ENCODE data around the gene ADPRH.

ADPRH gene

DNA sequence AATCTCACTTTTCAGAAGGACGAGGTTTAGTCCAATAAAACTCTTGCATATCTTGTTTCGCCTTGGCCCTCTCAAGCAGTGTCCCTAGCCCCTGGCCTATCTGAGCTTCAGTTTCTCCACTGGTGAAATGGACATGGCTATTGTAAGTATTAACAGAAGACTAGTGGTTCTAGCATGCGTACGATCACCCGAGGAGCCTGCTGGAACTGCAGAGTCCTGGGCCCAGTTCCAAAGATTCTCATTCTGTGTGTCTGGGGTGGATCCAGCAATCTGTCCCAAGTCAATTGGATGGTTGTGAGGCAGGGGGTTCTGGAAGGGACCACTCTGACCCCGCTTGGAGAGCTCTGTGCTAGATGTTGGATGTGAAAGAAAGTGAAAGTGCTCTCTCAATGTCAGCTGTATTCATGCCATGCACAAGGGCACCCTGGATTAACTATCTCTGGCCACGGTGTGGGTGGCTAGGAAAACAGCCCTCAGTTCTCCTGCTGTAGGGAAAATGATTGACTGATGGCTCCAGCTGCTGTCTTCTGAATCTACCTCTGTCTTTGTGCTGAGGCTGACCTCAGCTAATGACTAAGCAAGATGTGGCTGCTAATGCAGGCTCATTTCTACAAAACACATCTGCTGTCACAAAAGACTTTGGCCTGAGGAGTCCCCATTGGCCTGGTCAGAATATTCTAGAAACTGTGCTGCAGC is 16.5 kb downstream of the ADPRH start:
- in situ Hi-C loops (cut with HindIII; ENCODE audit: low sequenced_read_pairs) = no loop called here

DNA sequence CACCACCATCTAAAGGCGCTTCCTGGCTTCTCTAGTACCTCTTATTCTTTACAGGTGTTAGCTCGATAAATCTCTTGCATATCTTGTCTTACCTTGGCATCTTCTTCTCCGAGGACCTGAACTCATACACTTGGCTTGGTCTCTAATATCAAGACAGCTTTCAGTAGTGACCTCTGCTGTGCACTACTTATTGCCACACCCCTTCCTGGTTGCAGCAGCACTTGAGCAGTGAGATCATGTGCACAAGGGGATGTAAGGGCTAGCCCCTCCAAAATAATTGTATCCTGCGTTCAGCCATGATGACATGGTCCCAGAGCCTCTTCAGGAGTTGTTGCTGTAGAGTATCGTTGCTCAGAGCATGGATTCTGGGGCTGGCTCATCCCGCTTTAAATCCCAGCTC is 17.1 kb downstream of the ADPRH start:
- in situ Hi-C loops (cut with HindIII; ENCODE audit: low sequenced_read_pairs) = no loop called here

DNA sequence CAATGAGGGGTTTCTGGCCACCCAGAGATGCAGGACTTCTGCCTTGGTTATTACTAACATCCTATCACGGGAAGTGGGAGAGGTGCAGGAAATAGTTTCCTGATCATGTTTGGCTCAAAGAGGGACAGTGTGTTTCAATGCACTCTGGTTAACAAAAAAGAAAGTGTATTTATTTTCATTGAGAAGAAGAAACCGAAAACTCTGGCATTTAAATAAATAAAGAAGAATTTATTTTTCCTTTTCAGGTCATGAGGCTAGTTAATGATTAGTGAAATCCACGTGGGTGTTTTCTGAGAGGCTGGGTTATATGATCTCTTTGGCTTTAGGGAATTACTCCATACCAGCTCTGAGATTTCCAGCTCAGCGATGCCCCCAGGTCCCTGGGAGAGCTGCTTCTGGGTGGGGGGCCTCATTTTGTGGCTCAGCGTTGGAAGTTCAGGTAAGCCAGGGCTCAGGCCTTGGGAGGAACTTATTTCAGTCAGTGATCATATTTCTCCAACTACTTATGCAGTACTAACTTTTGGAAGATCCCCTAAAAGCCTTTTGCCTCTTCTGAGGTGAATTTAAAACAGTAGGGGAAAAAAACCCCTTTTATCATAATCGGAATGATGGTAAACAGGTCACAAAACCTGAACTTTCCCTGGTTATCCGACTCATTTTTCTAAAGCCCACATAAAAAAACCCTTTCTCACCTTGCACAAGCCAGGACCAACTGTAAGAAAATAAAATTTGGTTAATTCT is 18.4 kb downstream of the ADPRH start, which contains the start of gene PLA1A:
Gene PLA1A, plus strand, starts transcription at position 338 of the 741 bp plus-strand sequence. Its CDS starts 29 bp downstream, at position 367.
- in situ Hi-C loops (cut with HindIII; ENCODE audit: low sequenced_read_pairs) = no loop called here

DNA sequence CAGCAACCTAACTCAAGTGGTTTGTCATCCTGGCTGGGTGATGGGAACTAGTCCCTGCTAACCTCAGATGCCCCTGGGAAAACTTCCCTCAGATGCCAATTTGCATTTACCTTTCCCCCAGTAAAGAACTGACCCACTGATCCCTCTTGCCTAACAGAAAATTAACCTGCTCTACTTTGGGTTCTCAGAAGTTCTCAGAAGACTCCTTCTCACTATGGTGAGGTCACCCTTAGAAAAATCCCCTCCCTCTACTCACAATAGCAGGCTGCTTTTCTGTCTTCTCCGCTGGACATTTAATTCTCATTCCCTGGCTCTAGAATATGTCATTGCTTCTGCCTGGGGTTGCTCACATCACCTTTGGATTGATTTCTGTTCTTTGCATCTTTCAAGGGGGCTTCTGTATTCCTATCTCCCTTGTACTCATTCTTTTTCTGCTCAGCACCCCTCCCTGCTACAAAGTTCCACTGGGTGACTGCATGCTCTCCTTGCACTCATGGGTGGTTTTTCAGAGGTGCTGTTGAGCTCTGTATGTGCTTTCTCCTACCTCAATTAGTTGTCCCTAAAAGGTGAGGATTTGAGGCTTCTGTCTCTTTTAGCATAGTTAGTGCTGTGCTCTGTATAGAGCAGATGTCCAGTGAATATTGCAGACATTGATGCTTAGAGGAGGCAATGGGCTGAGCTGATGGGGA is 19.3 kb downstream of the ADPRH start:
- in situ Hi-C loops (cut with HindIII; ENCODE audit: low sequenced_read_pairs) = no loop called here

DNA sequence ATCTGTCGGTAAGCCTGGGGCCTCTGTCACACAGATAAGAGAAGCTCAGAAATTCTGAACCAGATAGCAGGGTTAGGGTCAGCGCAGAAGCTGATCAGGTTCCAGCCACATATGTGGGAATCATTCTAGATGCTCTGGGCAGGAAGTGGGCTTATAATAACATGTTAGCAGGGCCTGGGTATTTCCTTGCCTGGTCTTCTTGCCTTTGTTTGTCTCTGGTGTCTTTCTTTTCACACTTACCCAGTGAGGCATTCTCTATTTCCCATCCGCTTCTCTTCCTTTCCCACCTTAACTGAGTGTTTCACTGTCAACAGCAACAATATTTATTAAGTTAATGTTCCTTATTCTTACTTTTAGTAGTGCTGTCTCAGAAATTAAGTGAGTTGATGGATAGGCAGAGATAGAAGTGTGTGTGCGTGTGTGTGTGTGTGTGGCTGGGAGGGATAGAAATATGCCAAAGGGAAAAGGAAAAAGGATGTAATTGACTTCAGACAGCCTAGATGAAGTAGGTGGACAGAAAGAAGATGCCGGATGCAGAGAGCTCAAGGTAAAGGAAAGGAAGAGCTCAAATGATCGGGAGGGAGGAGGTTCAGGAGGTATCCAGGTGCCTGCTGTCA is 20.4 kb downstream of the ADPRH start:
- in situ Hi-C loops (cut with HindIII; ENCODE audit: low sequenced_read_pairs) = no loop called here

DNA sequence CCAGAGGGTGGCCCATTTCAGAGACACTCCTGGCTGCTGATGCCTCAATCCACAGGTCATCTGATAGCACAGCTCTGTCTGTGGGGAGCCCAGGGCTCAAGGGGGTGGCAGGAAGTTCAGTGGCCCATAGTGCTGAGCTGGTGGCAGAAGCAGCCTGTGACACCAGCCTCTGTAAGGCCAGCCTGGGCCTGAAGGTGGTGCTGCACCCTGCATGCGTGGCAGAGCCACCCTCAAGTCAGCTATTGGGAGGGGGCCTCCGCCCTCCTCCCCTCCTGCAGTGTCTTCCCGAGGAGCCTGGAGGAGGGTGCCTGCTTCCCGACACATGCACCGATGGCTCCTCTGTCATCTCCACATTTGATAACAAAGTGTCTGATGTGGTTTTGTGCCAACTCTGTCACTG is 21.4 kb downstream of the ADPRH start:
- in situ Hi-C loops (cut with HindIII; ENCODE audit: low sequenced_read_pairs) = no loop called here

DNA sequence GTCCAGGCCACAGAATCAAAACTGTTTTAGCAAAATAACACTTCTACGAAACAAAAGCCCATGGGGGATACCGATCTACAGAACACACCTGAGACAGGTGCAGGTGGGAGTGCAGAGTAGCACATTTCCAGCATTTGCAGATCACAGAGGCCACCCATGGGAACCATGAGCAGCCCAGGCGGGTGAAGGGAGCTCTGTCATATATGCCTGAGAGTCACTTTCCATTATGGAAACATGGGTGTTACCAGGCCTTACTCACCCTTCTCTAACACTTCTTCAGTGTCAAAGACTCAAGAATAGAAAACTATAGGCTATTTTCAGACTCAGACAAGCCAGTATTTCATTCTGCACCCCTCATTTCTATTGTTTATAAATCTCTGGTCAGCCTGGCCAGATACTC is 21.9 kb downstream of the ADPRH start:
- in situ Hi-C loops (cut with HindIII; ENCODE audit: low sequenced_read_pairs) = no loop called here

DNA sequence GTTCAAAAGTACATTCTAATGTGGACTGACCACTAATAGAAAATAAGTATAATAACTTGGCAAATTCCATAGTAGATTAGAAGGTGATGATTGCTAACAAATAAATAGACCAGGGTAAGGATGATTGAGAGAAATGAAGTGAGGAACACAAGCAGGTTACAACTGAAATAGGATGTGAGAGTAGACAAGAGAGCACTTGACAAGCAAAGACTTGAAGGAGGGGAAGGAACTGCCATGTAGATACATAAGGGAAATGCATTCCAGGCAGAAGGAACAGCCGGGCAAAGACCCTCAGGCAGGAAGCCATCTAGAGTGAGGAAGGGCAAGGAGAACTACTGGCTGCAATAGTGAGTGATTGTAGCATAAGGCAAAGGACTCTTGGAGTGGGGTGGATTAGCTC is 23.4 kb downstream of the ADPRH start:
- in situ Hi-C loops (cut with HindIII; ENCODE audit: low sequenced_read_pairs) = no loop called here

DNA sequence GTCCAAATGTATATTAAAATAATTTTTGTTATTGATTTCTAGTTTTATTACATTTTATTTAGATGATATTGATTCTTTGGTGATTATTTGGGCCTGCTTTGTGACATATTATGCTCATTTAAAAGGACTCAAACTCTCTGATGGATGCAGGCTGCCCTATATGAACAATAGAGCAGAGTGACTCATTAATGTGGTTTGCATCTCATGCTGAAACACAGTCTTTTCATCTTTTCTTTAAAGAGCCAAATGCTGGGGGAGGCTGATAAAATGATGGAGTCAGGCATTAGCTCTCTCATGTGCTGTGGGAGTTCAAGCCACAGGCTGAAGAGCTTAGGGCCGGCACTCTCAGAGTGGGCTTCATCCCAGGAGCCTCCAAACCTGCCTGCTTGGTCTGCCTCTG is 25.6 kb downstream of the ADPRH start:
- in situ Hi-C loops (cut with HindIII; ENCODE audit: low sequenced_read_pairs) = no loop called here

DNA sequence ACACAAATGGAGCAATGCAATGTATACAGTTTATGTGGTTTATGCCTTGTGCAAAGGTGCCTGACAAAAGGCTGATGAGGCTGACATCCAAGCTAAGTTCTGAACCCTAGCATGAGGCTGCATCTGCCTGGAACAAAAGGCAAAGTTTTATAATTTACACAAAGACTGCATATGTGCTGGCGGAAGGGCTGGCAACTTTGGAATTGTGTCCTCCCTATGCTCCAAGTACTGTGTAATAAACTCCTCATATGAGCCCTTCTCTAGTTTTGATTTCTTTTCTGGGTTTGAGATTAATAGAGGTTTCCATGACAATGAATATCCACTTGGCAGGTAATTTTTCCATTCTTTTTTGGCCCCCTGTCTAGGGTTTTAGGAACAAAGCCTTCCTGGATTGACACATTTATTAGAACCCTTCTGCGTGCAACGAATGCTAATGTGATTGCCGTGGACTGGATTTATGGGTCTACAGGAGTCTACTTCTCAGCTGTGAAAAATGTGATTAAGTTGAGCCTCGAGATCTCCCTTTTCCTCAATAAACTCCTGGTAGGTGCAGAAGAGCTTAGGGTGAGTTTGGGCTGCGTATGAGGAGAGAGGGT is 29.2 kb downstream of the ADPRH start:
- in situ Hi-C loops (cut with HindIII; ENCODE audit: low sequenced_read_pairs) = no loop called here

DNA sequence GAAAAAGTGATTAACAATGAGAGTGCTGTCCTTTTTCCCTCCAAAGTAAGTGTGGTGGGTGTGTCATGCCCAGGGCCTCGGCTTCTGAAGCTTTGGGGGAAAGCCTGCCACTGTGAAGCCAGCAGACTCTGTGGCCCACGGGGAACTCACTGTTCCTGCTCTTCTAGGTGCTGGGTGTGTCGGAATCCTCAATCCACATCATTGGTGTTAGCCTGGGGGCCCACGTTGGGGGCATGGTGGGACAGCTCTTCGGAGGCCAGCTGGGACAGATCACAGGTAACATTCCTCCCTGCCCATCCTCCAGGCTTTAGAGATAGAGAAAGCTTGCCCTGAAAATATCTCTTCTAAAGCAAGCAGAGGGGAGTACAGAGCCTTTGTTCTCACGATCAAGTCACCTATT is 30.0 kb downstream of the ADPRH start:
- in situ Hi-C loops (cut with HindIII; ENCODE audit: low sequenced_read_pairs) = no loop called here

DNA sequence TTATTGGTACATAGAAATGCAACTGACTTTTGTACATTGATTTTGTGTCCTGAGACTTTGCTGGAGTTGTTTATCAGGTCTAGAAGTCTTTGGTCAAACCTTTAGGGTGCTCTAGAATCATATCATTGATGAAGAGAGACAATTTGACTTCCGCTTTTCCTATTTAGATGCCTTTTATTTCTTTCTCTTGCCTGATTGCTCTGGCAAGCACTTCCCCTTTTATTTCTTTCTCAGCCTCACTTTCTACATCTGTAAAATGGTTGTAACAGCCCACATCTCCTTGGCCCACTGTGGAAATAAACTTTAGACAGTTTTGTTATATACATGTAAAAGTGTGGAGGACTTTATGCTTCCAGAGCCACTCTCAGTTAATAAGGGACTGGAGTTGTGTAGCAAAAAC is 32.4 kb downstream of the ADPRH start:
- in situ Hi-C loops (cut with HindIII; ENCODE audit: low sequenced_read_pairs) = no loop called here

DNA sequence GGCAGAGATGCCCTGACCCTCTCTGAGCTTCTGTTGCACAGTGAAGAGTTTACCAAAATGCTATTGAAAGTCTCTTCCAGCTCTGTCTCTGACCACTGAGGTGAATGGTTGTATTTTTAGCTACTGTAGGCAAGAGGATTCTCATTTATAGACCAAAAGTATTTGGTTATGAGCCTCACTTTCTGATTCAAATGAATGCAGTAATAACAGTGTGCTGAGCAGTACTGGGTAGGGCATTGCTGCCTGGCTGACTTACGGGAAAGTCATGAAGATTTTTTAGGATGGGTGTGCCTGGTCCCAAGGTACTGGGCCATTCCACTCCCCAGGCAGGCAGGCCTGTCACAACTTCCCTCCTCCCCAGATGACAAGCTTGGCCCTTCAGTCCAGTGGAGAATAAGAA is 33.9 kb downstream of the ADPRH start:
- in situ Hi-C loops (cut with HindIII; ENCODE audit: low sequenced_read_pairs) = no loop called here

DNA sequence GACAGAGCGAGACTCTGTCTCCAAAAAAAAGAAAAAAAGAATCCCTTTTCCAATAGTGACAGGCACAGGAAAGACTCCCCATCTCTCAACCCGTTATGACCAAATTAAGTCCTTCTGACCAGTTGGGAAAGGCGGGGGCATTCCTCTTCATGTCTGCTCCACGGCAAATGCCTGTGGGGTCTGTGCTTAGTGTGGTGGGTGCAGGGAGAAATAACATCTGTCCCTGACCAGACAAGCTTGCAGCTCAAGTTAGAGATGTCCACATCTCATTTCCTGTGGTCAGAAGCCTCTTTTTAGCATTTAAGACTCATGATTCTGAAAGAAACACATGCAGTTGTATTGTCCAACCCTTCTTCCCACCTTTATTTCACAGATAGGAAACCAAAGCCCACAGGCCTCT is 34.6 kb downstream of the ADPRH start:
- in situ Hi-C loops (cut with HindIII; ENCODE audit: low sequenced_read_pairs) = no loop called here

DNA sequence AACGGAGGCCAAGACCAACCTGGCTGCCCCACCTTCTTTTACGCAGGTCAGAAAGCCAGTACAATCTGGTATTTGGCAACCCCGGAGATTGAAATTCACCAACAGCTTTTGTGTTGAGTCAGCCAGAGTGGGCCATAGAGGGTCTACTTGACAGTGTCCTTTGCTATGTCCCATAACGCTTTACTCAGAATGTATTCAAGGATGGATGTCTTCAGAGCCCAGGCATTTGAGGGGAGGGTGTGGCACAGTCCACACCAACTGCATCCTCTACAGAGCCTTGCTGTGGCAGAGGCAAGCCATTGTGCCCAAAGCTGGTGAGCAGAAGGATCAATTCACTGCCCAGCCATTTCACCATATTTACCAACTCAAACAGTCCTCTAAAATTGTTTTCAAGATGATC is 36.8 kb downstream of the ADPRH start:
- in situ Hi-C loops (cut with HindIII; ENCODE audit: low sequenced_read_pairs) = no loop called here

DNA sequence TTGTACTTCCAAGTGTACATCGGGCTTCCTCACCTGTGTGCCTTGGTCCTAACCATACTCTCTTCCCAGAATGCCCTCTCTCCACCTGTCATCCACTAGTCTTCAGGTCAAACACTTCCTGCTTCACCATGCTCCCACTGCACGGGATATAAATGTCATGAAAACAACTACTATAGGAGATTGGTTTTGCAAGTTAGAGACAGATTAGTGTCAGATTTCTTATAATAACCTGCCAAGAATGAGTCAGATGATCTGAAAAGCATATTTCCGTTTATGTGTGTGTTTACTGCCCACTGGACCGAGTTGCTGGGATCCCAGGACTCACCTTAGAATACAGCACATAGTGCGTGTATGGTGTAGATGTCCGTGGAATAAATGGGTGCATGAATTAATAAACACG is 39.8 kb downstream of the ADPRH start:
- in situ Hi-C loops (cut with HindIII; ENCODE audit: low sequenced_read_pairs) = no loop called here

DNA sequence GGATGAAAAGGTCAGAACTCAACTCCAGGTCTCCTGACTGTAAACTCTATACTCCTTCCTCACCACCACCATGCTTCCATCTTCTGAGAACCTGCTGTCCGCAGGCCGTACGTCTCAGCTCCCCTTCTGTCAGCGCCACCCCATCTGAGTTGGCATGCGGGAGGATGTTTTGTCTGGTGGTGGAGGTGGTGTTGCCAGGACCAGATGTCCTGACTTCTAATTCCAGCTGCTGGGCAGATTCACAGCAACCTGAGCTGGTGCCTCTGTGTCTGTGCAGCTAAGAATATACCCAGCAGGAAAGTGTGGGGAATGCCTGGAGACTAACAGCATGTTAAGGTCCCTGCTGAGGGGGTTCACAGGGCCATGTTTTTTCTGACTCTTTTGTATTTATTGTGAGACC is 41.6 kb downstream of the ADPRH start:
- in situ Hi-C loops (cut with HindIII; ENCODE audit: low sequenced_read_pairs) = no loop called here

DNA sequence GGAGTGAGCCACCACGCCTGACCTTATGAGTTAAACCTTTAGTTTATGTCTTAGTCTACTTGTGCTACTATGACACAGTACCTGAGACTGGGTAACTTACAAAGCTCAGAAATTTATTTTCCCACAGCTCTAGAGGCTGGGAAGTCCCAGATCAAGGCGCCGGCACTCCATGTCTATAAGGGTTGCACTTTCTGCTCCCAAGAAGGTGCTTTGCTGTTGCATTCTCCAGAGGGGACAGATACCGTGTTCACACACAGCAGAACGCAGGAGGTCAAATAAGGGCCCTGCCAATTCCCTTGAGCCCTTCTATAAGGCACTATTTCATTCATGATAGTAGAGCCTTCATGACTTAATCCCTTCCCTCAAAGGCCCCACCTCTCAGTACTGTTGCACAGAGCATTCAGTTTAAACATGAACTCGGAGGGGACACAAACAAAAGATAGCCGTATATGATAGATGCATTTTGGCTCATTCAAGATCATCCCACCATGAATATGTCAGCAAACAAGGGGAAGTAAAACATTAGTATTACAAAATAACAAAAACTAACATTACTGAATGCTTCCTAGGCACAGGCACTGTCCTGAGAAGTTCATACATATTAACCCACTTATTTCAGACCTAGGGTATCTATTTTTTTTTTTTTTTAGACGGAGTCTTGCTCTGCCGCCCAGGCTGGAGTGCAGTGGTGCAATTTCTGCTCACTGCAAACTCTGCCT is 44.9 kb downstream of the ADPRH start:
- in situ Hi-C loops (cut with HindIII; ENCODE audit: low sequenced_read_pairs) = no loop called here

DNA sequence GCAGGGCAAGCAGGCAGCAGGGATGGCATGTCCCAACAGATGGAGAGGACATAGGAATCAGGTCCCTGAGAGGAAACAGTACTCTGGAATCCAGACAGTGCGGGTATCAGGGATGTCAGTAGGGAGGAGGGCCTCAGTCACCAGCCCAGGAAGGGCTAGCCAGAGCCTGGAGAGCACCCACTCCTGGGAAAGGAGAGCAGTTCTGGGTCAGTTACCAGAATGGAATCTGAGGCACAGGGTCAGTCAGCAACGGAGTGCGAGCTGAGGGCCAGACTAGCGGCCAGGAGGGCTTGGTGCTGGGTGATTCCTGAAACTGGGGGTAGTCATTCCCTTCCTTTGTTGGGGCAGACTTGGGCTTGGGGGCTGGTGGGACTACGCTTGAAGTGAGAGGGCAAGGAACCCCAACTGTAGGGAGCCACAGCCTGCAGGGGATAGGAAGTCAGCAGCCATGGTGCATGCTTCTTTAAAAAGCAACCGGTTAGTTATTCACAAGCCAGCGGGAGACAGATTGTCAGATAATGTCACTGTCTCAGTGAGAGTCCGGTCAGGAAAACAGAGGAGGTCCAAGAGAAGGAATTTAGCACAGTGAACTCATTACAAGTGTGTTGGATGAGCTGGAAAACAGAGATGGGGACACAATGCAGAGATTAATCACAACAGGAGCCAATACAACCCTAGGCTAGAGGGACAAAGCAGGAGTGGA is 46.3 kb downstream of the ADPRH start:
- in situ Hi-C loops (cut with HindIII; ENCODE audit: low sequenced_read_pairs) = no loop called here

DNA sequence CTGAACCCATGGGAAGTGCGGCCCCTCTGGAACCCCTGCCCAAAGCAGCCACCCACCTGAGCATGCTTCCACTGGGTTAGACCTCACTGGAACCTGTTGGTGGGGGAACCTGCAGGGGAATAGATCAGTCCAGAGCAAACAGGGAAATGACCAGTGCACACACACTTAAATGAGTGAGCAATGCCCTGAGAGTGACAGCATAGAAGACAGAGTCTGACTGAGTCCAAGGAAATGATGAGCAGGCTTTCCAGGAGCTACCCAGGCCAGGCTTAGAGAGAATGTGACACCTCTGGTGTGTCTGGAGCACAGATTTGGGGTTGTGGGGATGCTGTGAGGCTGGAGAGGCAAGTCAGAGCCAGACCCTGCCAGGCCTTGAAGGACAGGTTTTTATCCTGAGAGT is 46.9 kb downstream of the ADPRH start:
- in situ Hi-C loops (cut with HindIII; ENCODE audit: low sequenced_read_pairs) = no loop called here
